Panc1 (cell line): ENCODE measurements around the gene PHC2. TPM values are rescaled to one million over a fixed set of nuclear protein-coding genes. Genes with fewer than 3 reads are reported as not detected.

Experiments used
- ATAC-seq: fragments of 200-7000 bp; cut with Tn5 transposase; 2 replicates; pipeline ENCODE4 v1.9.1; 2020; ENCODE audit warnings: mild to moderate bottlenecking, moderate library complexity
- BruUV-seq: library from RNA; stranded (reverse); fragments of 400-500 nt; replicated peaks from 2 replicates; lab custom pipeline; 2021; lab: Mats Ljungman, UMichigan
- CTCF ChIA-PET: fragments of 300-600 bp; sonication (Branson Sonifier 250); formaldehyde crosslinking; loops from one replicate; lab custom pipeline; 2022; ENCODE audit warnings: antibody characterized with exemption; lab: Charles Lee
- POLR2A ChIA-PET: fragments of 300-600 bp; sonication (Branson Sonifier 250); formaldehyde crosslinking; loops from one replicate; lab custom pipeline; 2022; ENCODE audit warnings: antibody characterized with exemption; lab: Charles Lee
- DNase-seq: peaks from one replicate; pipeline ENCODE4 v3.0.0-alpha.2; 2010; ENCODE audit warnings: low read depth, low spot score
- H3K27ac ChIP-seq: 2 replicates; pipeline ENCODE4 v1.5.1; 2011; ENCODE audit warnings: mild to moderate bottlenecking, low read length, inconsistent platforms
- H3K27me3 ChIP-seq: fragments of 200-500 bp; sonication (Bioruptor generic); 2 replicates; pipeline ENCODE4 v1.6.0; 2014; ENCODE audit warnings: low read length, inconsistent platforms; ENCODE audit not compliant: control insufficient read depth, insufficient read depth
- H3K36me3 ChIP-seq: fragments of 200-500 bp; sonication (Bioruptor generic); 2 replicates; pipeline ENCODE4 v1.5.1; 2014; ENCODE audit warnings: inconsistent platforms, mild to moderate bottlenecking, low read length, moderate library complexity; ENCODE audit not compliant: control insufficient read depth, insufficient read depth
- H3K4me1 ChIP-seq: 2 replicates; pipeline ENCODE4 v1.5.1; 2011; ENCODE audit warnings: inconsistent platforms, mild to moderate bottlenecking, low read length, moderate library complexity; ENCODE audit not compliant: control insufficient read depth, insufficient read depth
- H3K4me3 ChIP-seq, 2 experiments: 2 replicates each; pipeline ENCODE4 v1.5.1; 2011 to 2012; ENCODE audit warnings: low read depth in 2 of 2, low read length in 2 of 2, mild to moderate bottlenecking in 2 of 2, inconsistent platforms in 1 of 2, moderate library complexity in 1 of 2
- H3K9me3 ChIP-seq: fragments of 200-500 bp; sonication (Bioruptor generic); 2 replicates; pipeline ENCODE4 v1.5.1; 2014; ENCODE audit warnings: low read depth, mild to moderate bottlenecking, inconsistent platforms, low read length, moderate library complexity; ENCODE audit not compliant: control insufficient read depth, insufficient read depth
- CTCF ChIP-seq: fragments of 450-650 bp; IDR thresholded peaks from 2 replicates; pipeline ENCODE4 v1.5.1; 2017; ENCODE audit warnings: mild to moderate bottlenecking
- POLR2AphosphoS5 ChIP-seq: IDR thresholded peaks from 2 replicates; pipeline ENCODE4 v1.6.1; 2012; ENCODE audit warnings: mild to moderate bottlenecking, low read depth, low read length, moderate library complexity
- SIN3A ChIP-seq: IDR thresholded peaks from 2 replicates; pipeline ENCODE4 v1.6.1; 2012; ENCODE audit warnings: low read depth, mild to moderate bottlenecking, low read length, moderate library complexity, borderline replicate concordance; ENCODE audit not compliant: insufficient read depth
- TCF7L2 ChIP-seq: IDR thresholded peaks from 2 replicates; pipeline ENCODE4 v1.6.1; 2011; ENCODE audit warnings: mild to moderate bottlenecking, low read depth, low read length, inconsistent platforms
- in situ Hi-C: cut with HindIII; loops from 2 replicates; pipeline ENCODE4 v1.10.0; 2016; ENCODE audit warnings: low sequenced_read_pairs, low pct_unique_long_range_greater_than_20kb
- intact Hi-C: fragments of 100-400 bp; cut with micrococcal nuclease; formaldehyde crosslinking; loops from one replicate; pipeline ENCODE4 v1.10.0; 2022; ENCODE audit not compliant: unreplicated experiment
- total RNA-seq: library from RNA; stranded (reverse); gene quantifications from one replicate; pipeline ENCODE4 v1.2.1, GENCODE V29; 2021; ENCODE audit not compliant: unreplicated experiment
- TF ChIP-seq, protein P1 (sequence below), 2 experiments: IDR thresholded peaks; 2 replicates each; pipeline ENCODE4 v1.6.1; 2011 to 2012; ENCODE audit warnings: low read depth in 2 of 2, control low read depth in 1 of 2, low read length in 1 of 2, mild to moderate bottlenecking in 1 of 2, moderate library complexity in 1 of 2; ENCODE audit not compliant: insufficient read depth in 1 of 2

Gene PHC2
- total RNA-seq, 1 experiment from 2014 or later, result 122 TPM

DNA sequence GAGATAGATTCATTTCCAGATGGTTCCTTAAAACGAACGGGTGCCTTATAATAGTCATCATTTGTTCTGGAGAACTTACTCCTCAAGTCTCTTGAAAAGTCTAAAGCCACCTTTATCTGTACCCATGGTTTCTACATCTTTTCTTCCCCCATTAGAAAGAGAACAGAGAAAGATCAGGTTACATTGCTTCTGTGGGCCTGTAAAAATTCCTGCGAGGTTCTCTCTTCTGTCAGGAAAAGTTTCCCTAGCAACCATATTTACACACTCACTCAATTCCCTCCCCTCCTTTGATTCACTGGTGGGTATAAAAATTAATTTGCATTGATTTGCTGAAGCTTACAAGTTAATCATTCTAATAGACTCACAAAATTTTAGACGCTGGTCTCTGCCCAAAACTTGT is 6.7 kb downstream of the PHC2 start:
- POLR2A ChIA-PET, result no interaction called here
- intact Hi-C loops, result no loop called here
- ATAC-seq, result no peak
- Histone ChIP-seq H3K4me3 (no peak overlapping the region), H3K9me3 (no peaks in the 10 kb centered on the region), H3K4me1 (no peaks in the 10 kb centered on the region), H3K36me3 (no peaks in the 10 kb centered on the region; the same call in 1 of the 2 replicates), H3K27me3 (peaks cover 2% of the 10 kb centered on the region; the same call in 1 of the 2 replicates), H3K27ac (no peak overlapping the region)
- DNase-seq, result no peak
- CTCF ChIA-PET, result no interaction called here
- TF ChIP-seq POLR2AphosphoS5 (no peak), SIN3A (no peak), TCF7L2 (no peak), CTCF (no peak)
- TF ChIP-seq, protein P1, sequence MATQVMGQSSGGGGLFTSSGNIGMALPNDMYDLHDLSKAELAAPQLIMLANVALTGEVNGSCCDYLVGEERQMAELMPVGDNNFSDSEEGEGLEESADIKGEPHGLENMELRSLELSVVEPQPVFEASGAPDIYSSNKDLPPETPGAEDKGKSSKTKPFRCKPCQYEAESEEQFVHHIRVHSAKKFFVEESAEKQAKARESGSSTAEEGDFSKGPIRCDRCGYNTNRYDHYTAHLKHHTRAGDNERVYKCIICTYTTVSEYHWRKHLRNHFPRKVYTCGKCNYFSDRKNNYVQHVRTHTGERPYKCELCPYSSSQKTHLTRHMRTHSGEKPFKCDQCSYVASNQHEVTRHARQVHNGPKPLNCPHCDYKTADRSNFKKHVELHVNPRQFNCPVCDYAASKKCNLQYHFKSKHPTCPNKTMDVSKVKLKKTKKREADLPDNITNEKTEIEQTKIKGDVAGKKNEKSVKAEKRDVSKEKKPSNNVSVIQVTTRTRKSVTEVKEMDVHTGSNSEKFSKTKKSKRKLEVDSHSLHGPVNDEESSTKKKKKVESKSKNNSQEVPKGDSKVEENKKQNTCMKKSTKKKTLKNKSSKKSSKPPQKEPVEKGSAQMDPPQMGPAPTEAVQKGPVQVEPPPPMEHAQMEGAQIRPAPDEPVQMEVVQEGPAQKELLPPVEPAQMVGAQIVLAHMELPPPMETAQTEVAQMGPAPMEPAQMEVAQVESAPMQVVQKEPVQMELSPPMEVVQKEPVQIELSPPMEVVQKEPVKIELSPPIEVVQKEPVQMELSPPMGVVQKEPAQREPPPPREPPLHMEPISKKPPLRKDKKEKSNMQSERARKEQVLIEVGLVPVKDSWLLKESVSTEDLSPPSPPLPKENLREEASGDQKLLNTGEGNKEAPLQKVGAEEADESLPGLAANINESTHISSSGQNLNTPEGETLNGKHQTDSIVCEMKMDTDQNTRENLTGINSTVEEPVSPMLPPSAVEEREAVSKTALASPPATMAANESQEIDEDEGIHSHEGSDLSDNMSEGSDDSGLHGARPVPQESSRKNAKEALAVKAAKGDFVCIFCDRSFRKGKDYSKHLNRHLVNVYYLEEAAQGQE (IDR thresholded peaks at IDR 0.05; ENCODE audit: insufficient read depth in 1 of 2, low read depth in 2 of 2, low read length in 1 of 2), result no peak
- no TSS peak for BruUV-seq
- in situ Hi-C loops, result no loop called here

- ATAC-seq (no peak), DNase-seq (no peak)
- TF ChIP-seq, protein P1 (IDR thresholded peaks at IDR 0.05; ENCODE audit: insufficient read depth in 1 of 2, low read depth in 2 of 2, low read length in 1 of 2), result no peak
- no peak for TF ChIP-seq POLR2AphosphoS5
- TF ChIP-seq TCF7L2, result no peak
- no peak for TF ChIP-seq SIN3A
- TF ChIP-seq CTCF, result no peak
- no peaks in the 10 kb centered on the region for H3K27me3 ChIP-seq
- BruUV-seq, result no TSS peak
- H3K9me3 ChIP-seq, result peaks cover 6% of the 10 kb centered on the region; the same call in 1 of the 2 replicates
- POLR2A ChIA-PET, result no interaction called here
- no peak overlapping the region for H3K4me3 ChIP-seq
- H3K36me3 ChIP-seq, result no peaks in the 10 kb centered on the region
- intact Hi-C loops (no loop called here), in situ Hi-C loops (no loop called here)
- CTCF ChIA-PET, result interaction anchor here (0.5 kb wide), 1 partner anchor 333 kb away, joined by 4 read pairs; no protein-coding TSS in a partner anchor
- no peaks in the 10 kb centered on the region for H3K4me1 ChIP-seq
- no peak overlapping the region for H3K27ac ChIP-seq
Observed at GRCh38 chr1:33420870-33421775, 9.8 kb downstream of the PHC2 start.
